HepG2 (cell line): Measurements from ENCODE around the gene PHACTR3. TPM values are rescaled to one million over a fixed set of nuclear protein-coding genes. Genes with fewer than 3 reads are reported as not detected.

Experiments
- ATAC-seq: fragments of 200-7000 bp; cut with Tn5 transposase; 3 replicates; pipeline ENCODE4 v1.9.1; 2020; ENCODE audit warnings: mild to moderate bottlenecking, moderate library complexity
- BruUV-seq: library from RNA; stranded (reverse); fragments of 400-500 nt; replicated peaks from 2 replicates; lab custom pipeline; 2021; lab: Mats Ljungman, UMichigan
- CTCF ChIA-PET: fragments of 300-600 bp; formaldehyde crosslinking; extraction: SDS; loops from one replicate; lab custom pipeline; 2021; ENCODE audit warnings: low total read pairs, inconsistent platforms, low intra/inter-chr PET ratio; lab: Yijun Ruan, JAX
- POLR2A ChIA-PET: fragments of 350-600 bp; sonication (Branson Sonifier 250); formaldehyde crosslinking; loops from one replicate; lab custom pipeline; 2020; ENCODE audit warnings: antibody characterized with exemption, inconsistent platforms; lab: Yijun Ruan, JAX
- DNase-seq: peaks from one replicate; pipeline ENCODE4 v3.0.0-alpha.2; 2015; ENCODE audit warnings: low spot score
- FAIRE-seq: peaks from 3 replicates; lab custom pipeline; 2011; peaks lifted over from hg19 to GRCh38; lab: Jason Lieb, UNC
- H2AFZ ChIP-seq: one replicate; pipeline ENCODE4 v1.6.1; 2011; ENCODE audit warnings: low read length, inconsistent platforms
- H3K27ac ChIP-seq: fragments of 300-600 bp; 3 replicates; pipeline ENCODE4 v1.8.0; 2011; ENCODE audit warnings: mixed run types, mild to moderate bottlenecking, mixed read lengths, low read length, inconsistent platforms; ENCODE audit not compliant: insufficient read depth; ENCODE audit errors: extremely low read length
- H3K27me3 ChIP-seq, 2 experiments: fragments of 200-600 bp in 1 of 2; 2 replicates in 1 of 2; 3 replicates in 1 of 2; pipeline versions ENCODE4 v1.6.0 to v1.8.0; 2011; ENCODE audit warnings: low read length in 2 of 2, mild to moderate bottlenecking in 2 of 2, moderate library complexity in 2 of 2, inconsistent platforms in 1 of 2; ENCODE audit not compliant: insufficient read depth in 2 of 2, control insufficient read depth in 1 of 2
- H3K36me3 ChIP-seq, 2 experiments: fragments of 200-600 bp in 1 of 2; replicated peaks in 1 of 2; 2 replicates in 1 of 2; 3 replicates in 1 of 2; pipeline versions ENCODE4 v1.5.1 to v1.8.0; 2011; ENCODE audit warnings: low read length in 2 of 2, inconsistent platforms in 1 of 2; ENCODE audit not compliant: insufficient read depth in 2 of 2, control insufficient read depth in 1 of 2
- H3K4me1 ChIP-seq: 2 replicates; pipeline ENCODE4 v1.5.1; 2012; ENCODE audit warnings: low read length, inconsistent platforms; ENCODE audit not compliant: insufficient read depth
- H3K4me2 ChIP-seq: 2 replicates; pipeline ENCODE4 v1.6.0; 2011; ENCODE audit warnings: low read depth, low read length, inconsistent platforms
- H3K4me3 ChIP-seq, 3 experiments: fragments of 200-600 bp in 1 of 3; sonication (generic), shearing (Covaris generic) in 1 of 3; replicated peaks in 1 of 3; 2 replicates each; pipeline ENCODE4 v1.5.1; 2011 to 2016; ENCODE audit warnings: low read length in 3 of 3, inconsistent platforms in 2 of 3, low read depth in 2 of 3, mild to moderate bottlenecking in 2 of 3, control low read depth in 1 of 3, mixed read lengths in 1 of 3; ENCODE audit not compliant: insufficient read depth in 1 of 3
- H3K79me2 ChIP-seq: one replicate; pipeline ENCODE4 v1.6.1; 2011; ENCODE audit warnings: low read length, inconsistent platforms; ENCODE audit not compliant: insufficient read depth
- H3K9ac ChIP-seq: 2 replicates; pipeline ENCODE4 v1.6.0; 2011; ENCODE audit warnings: mild to moderate bottlenecking, low read depth, low read length, inconsistent platforms; ENCODE audit not compliant: insufficient read depth
- H3K9me3 ChIP-seq: 2 replicates; pipeline ENCODE4 v1.5.1; 2012; ENCODE audit warnings: mild to moderate bottlenecking, low read length
- H4K20me1 ChIP-seq: 2 replicates; pipeline ENCODE4 v1.6.0; 2011; ENCODE audit warnings: inconsistent platforms, mild to moderate bottlenecking, low read length, moderate library complexity; ENCODE audit not compliant: insufficient read depth
- GATAD1 ChIP-seq: IDR thresholded peaks from 2 replicates; pipeline ENCODE4 v1.6.1; 2016; ENCODE audit warnings: missing genetic modification reagents, missing compliant biosample characterization
- HMGA1 ChIP-seq: sonication (generic); formaldehyde crosslinking; conservative IDR thresholded peaks from 2 replicates; pipeline ENCODE4 v1.4.0; 2020; ENCODE audit warnings: missing genetic modification reagents
- MBNL3 ChIP-seq: fragments of 250-450 bp; sonication (Bioruptor Pico); conservative IDR thresholded peaks from 2 replicates; pipeline ENCODE4 v1.8.0; 2022; ENCODE audit warnings: mild to moderate bottlenecking, inconsistent platforms
- MED1 ChIP-seq: sonication (generic); formaldehyde crosslinking; IDR thresholded peaks from 2 replicates; pipeline ENCODE4 v1.4.0; 2020; ENCODE audit warnings: missing genetic modification reagents
- MTA1 ChIP-seq: sonication (generic); formaldehyde crosslinking; IDR thresholded peaks from 2 replicates; pipeline ENCODE4 v1.4.0; 2020; ENCODE audit warnings: missing genetic modification reagents, mild to moderate bottlenecking, borderline replicate concordance
- PAF1 ChIP-seq: IDR thresholded peaks from 2 replicates; pipeline ENCODE4 v1.6.1; 2016; ENCODE audit warnings: missing genetic modification reagents, missing compliant biosample characterization
- SRSF1 ChIP-seq: fragments of 200-400 bp; formaldehyde crosslinking; optimal IDR thresholded peaks from 2 replicates; pipeline ENCODE3; 2017; ENCODE audit warnings: mild to moderate bottlenecking, low read depth, low read length, moderate library complexity
- ZNF225 ChIP-seq: sonication (generic); formaldehyde crosslinking; IDR thresholded peaks from 2 replicates; pipeline ENCODE4 v1.4.0; 2020; ENCODE audit warnings: mild to moderate bottlenecking, missing genetic modification reagents
- ZNF382 ChIP-seq: sonication (generic); formaldehyde crosslinking; IDR thresholded peaks from 2 replicates; pipeline ENCODE4 v1.5.0; 2020; ENCODE audit warnings: missing genetic modification reagents, mild to moderate bottlenecking, borderline replicate concordance
- ZNF484 ChIP-seq: sonication (generic); formaldehyde crosslinking; IDR thresholded peaks from 2 replicates; pipeline ENCODE4 v1.5.1; 2020; ENCODE audit warnings: mild to moderate bottlenecking, low read depth, missing genetic modification reagents, borderline replicate concordance
- ZNF737 ChIP-seq: sonication (generic); formaldehyde crosslinking; IDR thresholded peaks from 2 replicates; pipeline ENCODE4 v1.5.0; 2020; ENCODE audit warnings: missing genetic modification reagents, mild to moderate bottlenecking, borderline replicate concordance
- ZNF747 ChIP-seq: sonication (generic); formaldehyde crosslinking; IDR thresholded peaks from 2 replicates; pipeline ENCODE4 v1.8.1; 2023; ENCODE audit warnings: missing genetic modification reagents, mild to moderate bottlenecking, borderline replicate concordance
- ZNF749 ChIP-seq: sonication (generic); formaldehyde crosslinking; IDR thresholded peaks from 2 replicates; pipeline ENCODE4 v1.8.0; 2022; ENCODE audit warnings: mild to moderate bottlenecking, missing genetic modification reagents, moderate library complexity, borderline replicate concordance
- ZNF883 ChIP-seq: sonication (generic); formaldehyde crosslinking; IDR thresholded peaks from 2 replicates; pipeline ENCODE4 v1.5.1; 2020; ENCODE audit warnings: mild to moderate bottlenecking, missing genetic modification reagents; ENCODE audit errors: not compliant biosample characterization
- WGBS: methylation state at CpG from one replicate; pipeline ENCODE4 v1.1.6; 2017; ENCODE audit warnings: low lambda C conversion rate; 5-methylcytosine and 5-hydroxymethylcytosine counted together
- in situ Hi-C: cut with HindIII; loops from 2 replicates; pipeline ENCODE4 v1.10.0; 2017; ENCODE audit warnings: low pct_unique_long_range_greater_than_20kb; ENCODE audit not compliant: extremely low pct_ligation_motif_present
- intact Hi-C: fragments of 100-400 bp; cut with micrococcal nuclease; formaldehyde crosslinking; loops from one replicate; pipeline ENCODE4 v1.10.0; 2022; ENCODE audit not compliant: unreplicated experiment
- polyA plus RNA-seq, 8 experiments: library from polyadenylated mRNA; depleted of rRNA in 3 of 8; stranded (reverse) in 7 of 8; unstranded in 1 of 8; fragments of >200 nt; fragmentation: Illumina TruSeq in 4 of 8; extraction: Trizol in 4 of 8; gene quantifications; 2 replicates each; pipeline versions ENCODE4 v1.2.1 to v1.2.3, GENCODE V29; 2011 to 2016; ENCODE audit warnings: low read depth in 4 of 8, missing spikeins in 1 of 8, mixed read lengths in 1 of 8; ENCODE audit not compliant: insufficient read depth in 1 of 8
- total RNA-seq, 5 experiments: library from RNA; depleted of rRNA; stranded (reverse); fragments of >200 nt; fragmentation: Illumina TruSeq; extraction: Trizol; gene quantifications; 2 replicates each; pipeline ENCODE4 v1.2.3, GENCODE V29; 2016; ENCODE audit warnings: low read depth in 1 of 5
- TF ChIP-seq, protein P1 (sequence below): sonication (generic); formaldehyde crosslinking; IDR thresholded peaks from 2 replicates; pipeline ENCODE4 v1.8.0; 2022; ENCODE audit warnings: mild to moderate bottlenecking, missing genetic modification reagents
- TF ChIP-seq, protein P2 (sequence below): sonication (generic); formaldehyde crosslinking; IDR thresholded peaks from 2 replicates; pipeline ENCODE4 v1.4.0; 2020; ENCODE audit warnings: missing genetic modification reagents, borderline replicate concordance
- TF ChIP-seq, protein P3 (sequence below): IDR thresholded peaks from 2 replicates; pipeline ENCODE4 v1.6.1; 2016; ENCODE audit warnings: mild to moderate bottlenecking, missing biosample characterization, missing genetic modification reagents
- TF ChIP-seq, protein P4 (sequence below): sonication (generic); formaldehyde crosslinking; IDR thresholded peaks from 2 replicates; pipeline ENCODE4 v1.4.0; 2020; ENCODE audit warnings: missing genetic modification reagents

PHACTR3 gene
- total and polyA plus RNA-seq, 2 of the 13 experiments (the other 11 are each of a cell fraction or from before 2014, with no cell fraction given): not detected

DNA sequence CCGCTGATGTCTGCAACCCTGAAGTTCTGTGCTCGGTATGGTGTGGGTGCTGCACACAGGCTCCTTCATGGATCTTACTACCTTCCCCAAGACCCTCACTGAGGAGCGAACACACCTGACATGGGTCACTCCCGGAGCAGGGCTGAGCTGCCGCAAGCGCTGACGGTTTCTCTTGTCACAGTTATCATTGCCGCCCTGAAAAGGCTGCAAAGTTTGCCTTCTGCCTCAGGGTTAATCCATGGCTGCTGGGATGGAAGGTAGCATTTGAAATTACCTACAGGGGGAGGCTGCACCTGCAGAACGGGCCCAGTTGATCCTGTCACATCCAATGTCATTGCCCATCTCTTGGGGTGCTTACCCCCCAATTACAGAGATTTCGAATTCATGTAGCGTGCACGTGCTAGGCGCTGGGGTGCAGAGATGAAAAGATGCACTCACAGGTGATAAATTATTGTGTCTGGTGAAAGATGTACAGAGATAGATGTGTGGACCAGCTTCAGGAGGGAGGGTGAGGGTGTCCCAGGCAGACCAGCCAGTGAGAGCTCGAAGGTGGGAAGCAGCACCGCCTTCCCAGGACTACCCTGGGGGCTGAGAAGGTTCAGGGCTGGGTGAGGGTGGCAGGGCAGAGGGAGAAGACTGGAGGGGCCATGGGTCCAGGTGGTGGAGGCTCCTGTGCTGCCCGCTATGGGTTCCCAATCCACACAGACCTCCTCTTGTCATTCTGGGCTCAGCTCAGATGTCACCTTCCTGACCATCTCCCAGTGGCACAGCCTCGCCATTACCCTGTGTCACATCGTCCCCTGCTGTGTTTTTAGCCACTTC, 209.0 kb downstream of the PHACTR3 start:
- POLR2A ChIA-PET: no interaction called here
- DNase-seq: no peak
- H3K36me3 ChIP-seq: no peaks in the 10 kb centered on the region
- H3K4me2 ChIP-seq: no peak overlapping the region
- H2AFZ ChIP-seq: no peak overlapping the region
- intact Hi-C loops (no loop called here), in situ Hi-C loops (no loop called here)
- no peaks in the 10 kb centered on the region for H3K9me3 ChIP-seq
- 20% methylated on average over 18 of the region's 18 CpGs for WGBS
- H3K4me1 ChIP-seq: no peaks in the 10 kb centered on the region
- CTCF ChIA-PET: no interaction called here
- H3K27ac ChIP-seq: no peak overlapping the region
- no peak for FAIRE-seq
- H3K79me2 ChIP-seq: no peaks in the 10 kb centered on the region
- H3K27me3 ChIP-seq: peaks cover 5 to 77% of the 10 kb centered on the region in 2 experiments; a peak in 4 of 5 replicates
- no TSS peak for BruUV-seq
- H3K4me3 ChIP-seq: no peak overlapping the region
- no peak overlapping the region for H3K9ac ChIP-seq
- ATAC-seq: peak; percentile 15
- H4K20me1 ChIP-seq: no peaks in the 10 kb centered on the region
- no peak for TF ChIP-seq ZNF737 (CRISPR knock-in tag)
- TF ChIP-seq ZNF747 (CRISPR knock-in tag): no peak
- TF ChIP-seq ZNF749 (CRISPR knock-in tag): no peak
- TF ChIP-seq, protein P1, sequence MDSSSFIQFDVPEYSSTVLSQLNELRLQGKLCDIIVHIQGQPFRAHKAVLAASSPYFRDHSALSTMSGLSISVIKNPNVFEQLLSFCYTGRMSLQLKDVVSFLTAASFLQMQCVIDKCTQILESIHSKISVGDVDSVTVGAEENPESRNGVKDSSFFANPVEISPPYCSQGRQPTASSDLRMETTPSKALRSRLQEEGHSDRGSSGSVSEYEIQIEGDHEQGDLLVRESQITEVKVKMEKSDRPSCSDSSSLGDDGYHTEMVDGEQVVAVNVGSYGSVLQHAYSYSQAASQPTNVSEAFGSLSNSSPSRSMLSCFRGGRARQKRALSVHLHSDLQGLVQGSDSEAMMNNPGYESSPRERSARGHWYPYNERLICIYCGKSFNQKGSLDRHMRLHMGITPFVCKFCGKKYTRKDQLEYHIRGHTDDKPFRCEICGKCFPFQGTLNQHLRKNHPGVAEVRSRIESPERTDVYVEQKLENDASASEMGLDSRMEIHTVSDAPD (CRISPR knock-in tag): no peak
- no peak for TF ChIP-seq ZNF382 (CRISPR knock-in tag)
- TF ChIP-seq MED1: no peak
- TF ChIP-seq, protein P2, sequence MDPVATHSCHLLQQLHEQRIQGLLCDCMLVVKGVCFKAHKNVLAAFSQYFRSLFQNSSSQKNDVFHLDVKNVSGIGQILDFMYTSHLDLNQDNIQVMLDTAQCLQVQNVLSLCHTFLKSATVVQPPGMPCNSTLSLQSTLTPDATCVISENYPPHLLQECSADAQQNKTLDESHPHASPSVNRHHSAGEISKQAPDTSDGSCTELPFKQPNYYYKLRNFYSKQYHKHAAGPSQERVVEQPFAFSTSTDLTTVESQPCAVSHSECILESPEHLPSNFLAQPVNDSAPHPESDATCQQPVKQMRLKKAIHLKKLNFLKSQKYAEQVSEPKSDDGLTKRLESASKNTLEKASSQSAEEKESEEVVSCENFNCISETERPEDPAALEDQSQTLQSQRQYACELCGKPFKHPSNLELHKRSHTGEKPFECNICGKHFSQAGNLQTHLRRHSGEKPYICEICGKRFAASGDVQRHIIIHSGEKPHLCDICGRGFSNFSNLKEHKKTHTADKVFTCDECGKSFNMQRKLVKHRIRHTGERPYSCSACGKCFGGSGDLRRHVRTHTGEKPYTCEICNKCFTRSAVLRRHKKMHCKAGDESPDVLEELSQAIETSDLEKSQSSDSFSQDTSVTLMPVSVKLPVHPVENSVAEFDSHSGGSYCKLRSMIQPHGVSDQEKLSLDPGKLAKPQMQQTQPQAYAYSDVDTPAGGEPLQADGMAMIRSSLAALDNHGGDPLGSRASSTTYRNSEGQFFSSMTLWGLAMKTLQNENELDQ (CRISPR knock-in tag): no peak
- TF ChIP-seq, protein P3, sequence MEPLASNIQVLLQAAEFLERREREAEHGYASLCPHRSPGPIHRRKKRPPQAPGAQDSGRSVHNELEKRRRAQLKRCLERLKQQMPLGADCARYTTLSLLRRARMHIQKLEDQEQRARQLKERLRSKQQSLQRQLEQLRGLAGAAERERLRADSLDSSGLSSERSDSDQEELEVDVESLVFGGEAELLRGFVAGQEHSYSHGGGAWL (CRISPR knock-in tag): no peak
- no peak for TF ChIP-seq ZNF484 (CRISPR knock-in tag)
- TF ChIP-seq MBNL3 (CRISPR knock-in tag): no peak
- no peak for TF ChIP-seq PAF1
- TF ChIP-seq MTA1 (CRISPR knock-in tag): no peak
- no peak for TF ChIP-seq HMGA1
- TF ChIP-seq SRSF1: no peak
- no peak for TF ChIP-seq ZNF225 (CRISPR knock-in tag)
- TF ChIP-seq ZNF883 (CRISPR knock-in tag): no peak
- TF ChIP-seq, protein P4, sequence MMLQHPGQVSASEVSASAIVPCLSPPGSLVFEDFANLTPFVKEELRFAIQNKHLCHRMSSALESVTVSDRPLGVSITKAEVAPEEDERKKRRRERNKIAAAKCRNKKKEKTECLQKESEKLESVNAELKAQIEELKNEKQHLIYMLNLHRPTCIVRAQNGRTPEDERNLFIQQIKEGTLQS (CRISPR knock-in tag): no peak
- TF ChIP-seq GATAD1 (CRISPR knock-in tag): no peak
